Camera-type eye (tissue), 1 donor: ENCODE results near the gene JHY. TPM values are rescaled to one million over a fixed set of nuclear protein-coding genes. Genes with fewer than 3 reads are reported as not detected.

Experiments
- total RNA-seq: library from RNA; depleted of rRNA; stranded (reverse); fragments of >200 nt; gene quantifications from one replicate; pipeline ENCODE4 v1.2.3, GENCODE V29; 2014

Gene JHY
- 6.2 TPM for total RNA-seq

GRCh38 chr11:122882189-122882856 is at the start of gene JHY:
Gene JHY, plus strand, starts transcription at chr11:122882759. Its CDS starts 3,091 bp downstream, at chr11:122885850.

GRCh38 chr11:122981388-122982264 is 99.1 kb downstream of the JHY start, which contains the start of gene BSX:
Gene BSX, minus strand, starts transcription at chr11:122981834. Its CDS starts 163 bp downstream, at chr11:122981671.

Other genes with a start within 250 kb of the JHY start
- gene UBASH3B, start 227.0 kb upstream of the JHY start, total RNA-seq = 6.5 TPM
- gene CRTAM, start 44.3 kb upstream of the JHY start, total RNA-seq = 0.66 TPM
- not detected for gene BSX, start 99.1 kb downstream of the JHY start, total RNA-seq
- gene HSPA8, start 179.4 kb downstream of the JHY start, total RNA-seq = 1,560 TPM